ENCODE measurements around the gene CREB3L4. TPM values are rescaled to one million over a fixed set of nuclear protein-coding genes. Genes with fewer than 3 reads are reported as not detected.
"Not testable (repeated sequence)": the region's sequence is repeated elsewhere in the genome, so short reads cannot be mapped to it uniquely, and the experiment has no call there.

The CREB3L4 gene
- total RNA-seq, 1 experiment from 2014 or later, result 6.9 TPM

GRCh38 chr1:153958961-153959260, 8.8 kb upstream of the CREB3L4 start:
- no peak for DNase-seq (ENCODE audit: low read depth)

- DNase-seq (ENCODE audit: low read depth), result no peak
Observed at GRCh38 chr1:153959454-153959853, 8.2 kb upstream of the CREB3L4 start.

GRCh38 chr1:153960206-153960605, 7.5 kb upstream of the CREB3L4 start:
- DNase-seq (ENCODE audit: low read depth), result no peak

DNA sequence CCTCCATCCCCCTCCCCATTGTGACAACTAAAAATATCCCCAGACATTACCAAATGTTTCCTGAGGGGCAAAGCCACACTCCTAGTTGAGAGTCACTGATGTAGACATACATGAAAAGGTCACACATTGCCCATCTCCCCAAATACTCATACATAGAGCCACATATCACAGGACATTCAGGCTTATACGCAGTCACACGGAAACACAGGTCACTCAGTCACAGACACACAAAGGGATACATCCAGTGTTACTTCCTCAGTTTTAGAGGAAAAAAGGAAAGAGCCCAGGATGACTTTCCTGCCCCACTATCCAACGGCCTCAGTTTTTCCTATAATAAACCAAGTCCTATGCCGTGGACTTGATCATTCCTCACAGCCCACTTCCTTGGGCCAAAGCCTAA, 6.3 kb upstream of the CREB3L4 start:
- DNase-seq (ENCODE audit: low read depth), result no peak

- DNase-seq (ENCODE audit: low read depth), result peak; percentile 68
Observed at GRCh38 chr1:153962088-153963029, 5.3 kb upstream of the CREB3L4 start.

GRCh38 chr1:153963030-153963849, 4.5 kb upstream of the CREB3L4 start, which contains the start of gene SLC39A1:
Gene SLC39A1, minus strand, starts transcription at chr1:153963537. Its CDS starts 822 bp downstream, at chr1:153962715.
- peak; percentile 94 for DNase-seq (ENCODE audit: low read depth)

- DNase-seq (ENCODE audit: low read depth), result no peak
Observed at GRCh38 chr1:153963850-153964331, 3.8 kb upstream of the CREB3L4 start.

GRCh38 chr1:153968000-153968363, 280 bp downstream of the CREB3L4 start:
- DNase-seq (ENCODE audit: low read depth), result no peak

- no peak for DNase-seq (ENCODE audit: low read depth)
Observed at GRCh38 chr1:153968408-153968807, 706 bp downstream of the CREB3L4 start.

DNA sequence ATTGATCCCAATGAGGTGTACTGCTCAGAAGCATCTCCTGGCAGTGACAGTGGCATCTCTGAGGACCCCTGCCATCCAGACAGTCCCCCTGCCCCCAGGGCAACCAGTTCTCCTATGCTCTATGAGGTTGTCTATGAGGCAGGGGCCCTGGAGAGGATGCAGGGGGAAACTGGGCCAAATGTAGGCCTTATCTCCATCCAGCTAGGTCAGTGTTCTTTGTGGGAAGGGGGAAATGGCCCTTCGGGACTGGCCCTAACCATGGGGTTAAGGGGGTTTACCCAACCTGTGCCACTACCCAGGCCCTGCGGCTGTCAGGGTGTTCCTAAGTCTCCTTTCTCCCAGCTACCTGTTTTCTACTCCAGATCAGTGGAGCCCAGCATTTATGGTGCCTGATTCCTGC, 1.3 kb downstream of the CREB3L4 start:
- DNase-seq (ENCODE audit: low read depth), result no peak

DNA sequence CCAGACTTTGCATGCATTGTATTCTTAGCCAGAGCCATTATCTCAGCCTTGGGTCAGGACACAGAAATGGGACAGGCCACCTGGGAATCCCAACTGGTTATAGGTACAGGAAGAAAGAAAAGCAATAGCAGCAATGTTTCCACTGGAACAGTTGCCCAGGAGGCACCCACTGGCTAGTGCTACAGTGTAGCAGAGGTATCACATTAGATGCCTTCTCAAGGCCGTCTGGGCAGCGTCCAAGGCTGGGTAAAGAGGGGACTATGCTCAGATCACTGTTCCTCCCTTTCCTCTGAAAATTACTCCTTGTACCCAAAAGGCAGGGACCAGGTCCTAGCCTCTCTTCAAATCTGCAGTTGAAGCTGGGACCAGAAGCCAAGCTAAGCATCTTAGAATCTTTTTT, 2.6 kb downstream of the CREB3L4 start:
- no peak for DNase-seq (ENCODE audit: low read depth)

GRCh38 chr1:153973071-153973470, 5.4 kb downstream of the CREB3L4 start:
- no peak for DNase-seq (ENCODE audit: low read depth)

DNA sequence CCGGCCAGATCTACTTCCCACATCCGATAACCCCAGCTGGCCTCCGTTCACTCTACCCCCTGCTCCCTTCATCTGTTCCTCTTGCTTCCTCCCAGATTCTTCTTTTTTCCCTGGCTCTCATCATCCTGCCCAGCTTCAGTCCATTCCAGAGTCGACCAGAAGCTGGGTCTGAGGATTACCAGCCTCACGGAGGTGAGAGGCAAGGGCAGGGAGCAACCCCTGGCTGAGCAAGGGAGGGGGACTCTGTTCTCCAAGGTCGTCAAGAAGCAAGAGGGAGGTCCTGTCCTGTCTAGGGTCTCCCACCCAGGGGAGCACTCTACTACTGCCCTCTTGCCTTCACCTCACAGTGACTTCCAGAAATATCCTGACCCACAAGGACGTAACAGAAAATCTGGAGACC, 5.8 kb downstream of the CREB3L4 start:
- no peak for DNase-seq (ENCODE audit: low read depth)

GRCh38 chr1:153976819-153977249, 9.1 kb downstream of the CREB3L4 start:
- no peak for DNase-seq (ENCODE audit: low read depth)

- DNase-seq (ENCODE audit: low read depth), result peak; percentile 78
Observed at GRCh38 chr1:153977250-153978240, 9.8 kb downstream of the CREB3L4 start, which contains the start of gene JTB. Gene JTB, minus strand, starts transcription at chr1:153977674. Its CDS starts 422 bp downstream, at chr1:153977252.

- DNase-seq (ENCODE audit: low read depth), result no peak
Observed at GRCh38 chr1:153978274-153978909, 10.7 kb downstream of the CREB3L4 start.

- DNase-seq (ENCODE audit: low read depth), result not testable (repeated sequence)
Observed at GRCh38 chr1:153979091-153979490, 11.4 kb downstream of the CREB3L4 start.

DNA sequence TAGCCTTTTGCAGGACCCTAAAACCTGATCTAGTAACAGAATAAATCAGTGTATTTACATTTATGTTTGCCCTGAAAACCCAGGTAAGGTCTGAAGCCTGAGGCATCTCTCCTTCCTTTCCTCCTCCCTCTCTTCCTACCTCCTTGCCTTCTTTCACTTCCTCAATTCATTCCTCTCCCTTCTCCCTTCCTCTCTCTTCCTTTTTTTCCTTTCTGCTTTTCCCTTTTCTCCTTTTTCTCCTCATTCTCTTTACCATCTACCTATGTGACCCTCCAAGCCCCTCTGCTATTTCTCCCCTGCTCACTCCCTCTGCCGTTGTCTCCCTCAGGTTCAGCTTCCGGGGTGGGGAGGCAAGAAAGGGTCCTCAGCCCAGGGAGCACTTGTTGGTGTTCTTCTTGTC, 14.0 kb downstream of the CREB3L4 start:
- DNase-seq (ENCODE audit: low read depth), result not testable (repeated sequence)

GRCh38 chr1:153984123-153984894, 16.6 kb downstream of the CREB3L4 start:
- DNase-seq (ENCODE audit: low read depth), result no peak

Measured in LHCN-M2 (cell line).